GM13976 (cell line): ENCODE results near the gene RLF.

Source experiments
- DNase-seq: peaks from one replicate; pipeline ENCODE4 v3.0.0; 2012; ENCODE audit warnings: low spot score
- CTCF ChIP-seq: IDR thresholded peaks from 2 replicates; pipeline ENCODE4 v1.5.1; 2012; ENCODE audit warnings: borderline replicate concordance, mild to moderate bottlenecking; ENCODE audit not compliant: insufficient read depth; ENCODE audit errors: extremely low read depth, missing control alignments, control extremely low read depth
- in situ Hi-C: fragments of 300-500 bp; cut with MboI; formaldehyde crosslinking; loops from one replicate; pipeline ENCODE4 v1.12.0; 2022; ENCODE audit warnings: low sequenced_read_pairs, mixed read lengths, inconsistent platforms; ENCODE audit not compliant: unreplicated experiment

RLF gene

DNA sequence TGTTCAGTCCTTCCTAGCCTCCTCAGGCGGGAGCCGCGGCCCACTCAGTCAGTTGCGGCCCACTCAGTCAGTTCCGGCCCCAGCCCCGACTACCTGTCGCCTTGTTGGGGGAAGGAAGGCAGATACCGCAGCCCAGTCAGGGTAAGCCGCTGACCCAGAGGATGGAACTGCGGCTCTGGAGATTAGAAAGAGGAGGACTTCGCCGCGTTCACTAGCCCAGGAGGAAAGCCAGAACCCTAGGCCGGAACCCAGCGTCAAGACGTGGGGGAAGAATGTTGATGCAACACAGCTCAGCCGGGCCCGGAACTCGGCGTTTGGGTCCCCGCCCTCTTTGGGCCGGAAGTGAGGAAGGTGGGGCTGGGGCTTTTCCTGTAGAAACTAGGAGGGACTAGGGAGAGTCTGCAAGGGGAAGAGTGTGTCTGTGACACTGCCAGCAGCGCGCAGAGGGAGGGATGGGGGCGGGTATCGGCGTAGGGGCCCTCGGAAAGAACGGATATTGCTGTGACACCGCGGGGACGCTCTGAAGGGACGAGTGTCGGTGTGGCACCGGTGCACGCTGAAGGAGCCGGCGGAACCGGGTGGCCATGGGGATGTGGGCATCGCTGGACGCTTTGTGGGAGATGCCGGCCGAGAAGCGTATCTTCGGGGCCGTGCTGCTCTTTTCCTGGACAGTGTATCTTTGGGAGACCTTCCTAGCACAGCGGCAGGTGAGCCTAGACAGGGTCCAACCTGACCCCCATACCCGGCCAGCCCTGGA lies 96.7 kb downstream of the RLF start, which contains the start of gene ZMPSTE24:
Gene ZMPSTE24 (plus strand): TSS at position 549 of the 757 bp plus-strand sequence. CDS start 36 bp downstream, at position 585.
- TF ChIP-seq CTCF, result no peak
- in situ Hi-C loops, result no loop called here
- DNase-seq, result peak; percentile 91

- in situ Hi-C loops, result no loop called here
- TF ChIP-seq CTCF, result no peak
- no peak for DNase-seq
These were observed 97.2 kb downstream of the RLF start for GRCh38 chr1:40258445-40258769.

GRCh38 chr1:40264354-40264781 lies 103.2 kb downstream of the RLF start:
- no peak for TF ChIP-seq CTCF
- in situ Hi-C loops, result no loop called here
- peak; percentile 27 for DNase-seq

DNA sequence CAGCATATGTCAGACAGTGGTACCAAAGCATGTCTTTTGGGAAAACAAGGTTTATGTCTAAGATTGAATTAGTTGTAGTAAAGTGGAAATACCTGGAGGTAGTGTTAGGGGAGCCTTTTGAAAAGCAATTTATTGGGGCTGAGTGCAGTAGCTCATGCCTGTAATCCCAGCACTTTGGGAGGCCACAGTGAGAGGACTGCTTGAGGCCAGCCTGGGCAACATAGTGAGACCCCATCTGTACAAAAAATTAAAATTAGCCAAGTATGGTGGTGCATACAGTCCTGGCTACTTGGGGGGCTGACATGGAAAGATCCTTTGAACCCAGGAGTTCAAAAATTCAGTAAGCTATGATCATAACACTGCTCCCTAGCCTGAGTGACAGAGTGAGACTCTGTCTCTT lies 104.1 kb downstream of the RLF start:
- in situ Hi-C loops, result no loop called here

DNA sequence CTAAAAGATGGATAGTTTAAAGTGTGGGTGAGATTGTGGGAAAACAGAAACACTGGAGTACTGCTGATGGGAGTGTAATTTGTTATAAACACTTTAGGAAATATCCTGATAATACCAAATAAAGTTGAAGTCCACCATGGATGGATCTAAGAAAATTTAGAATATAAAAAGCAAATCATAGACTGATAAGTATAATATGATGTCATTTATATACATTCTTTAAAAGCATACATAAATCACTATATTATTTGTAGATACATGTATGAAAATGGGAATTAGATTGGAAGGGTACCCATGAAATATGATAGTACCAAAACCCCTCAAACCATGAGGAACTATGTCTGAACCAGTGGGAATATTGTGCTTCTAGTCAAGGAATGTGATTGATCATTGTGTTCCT lies 104.7 kb downstream of the RLF start:
- no peak for TF ChIP-seq CTCF
- in situ Hi-C loops, result no loop called here

More for the DNA sequence above, 104.1 kb downstream of the RLF start:
- no peak for TF ChIP-seq CTCF
- no peak for DNase-seq

DNA sequence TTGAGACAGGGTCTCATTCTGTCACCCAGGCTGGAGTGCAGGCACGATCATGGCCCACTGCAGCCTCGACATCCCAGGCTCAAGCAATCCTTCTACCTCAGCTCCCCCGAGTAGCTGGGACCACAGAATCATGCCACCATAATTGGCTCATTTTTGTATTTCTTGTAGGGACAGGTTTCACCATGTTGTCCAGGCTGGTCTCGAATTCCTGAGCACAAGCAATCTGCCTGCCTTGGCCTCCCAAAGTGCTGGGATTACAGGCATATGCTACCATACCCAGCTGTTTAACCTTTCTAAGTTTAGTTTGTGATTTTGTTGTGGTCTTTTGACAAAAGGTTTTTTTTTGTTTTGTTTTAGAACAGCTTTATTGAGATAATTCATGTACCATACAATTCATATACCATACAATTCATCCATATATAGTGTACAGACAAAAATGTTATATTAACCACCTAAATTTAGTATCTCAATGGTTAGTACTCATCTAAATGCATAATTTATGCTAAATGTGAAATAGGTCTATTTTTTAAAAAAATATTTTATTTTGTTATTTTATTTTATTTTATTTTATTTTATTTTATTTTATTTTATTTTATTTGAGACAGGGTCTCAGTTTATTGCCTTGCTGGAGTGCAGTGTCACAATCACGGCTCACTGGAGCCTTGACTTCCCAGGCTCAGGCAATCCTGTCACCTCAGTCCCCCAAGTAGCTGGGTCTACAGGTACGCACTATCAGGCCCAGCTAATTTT lies 105.8 kb downstream of the RLF start:
- in situ Hi-C loops, result no loop called here
- no peak for TF ChIP-seq CTCF
- no peak for DNase-seq

More for the DNA sequence above, 104.7 kb downstream of the RLF start:
- DNase-seq, result no peak
